CD4-positive, alpha-beta T cell treated with Interleukin-4 for 4 hours (primary cell): ENCODE measurements around the gene SMC1A.
A peak's percentile ranks its signal among the peaks of the same experiment; 100 is the strongest.
"Not testable (repeated sequence)": the region's sequence is repeated elsewhere in the genome, so short reads cannot be mapped to it uniquely, and the experiment has no call there.

ENCODE experiments used
- DNase-seq: peaks from one replicate; pipeline ENCODE4 v3.0.0-alpha.2; 2020

SMC1A gene

DNA sequence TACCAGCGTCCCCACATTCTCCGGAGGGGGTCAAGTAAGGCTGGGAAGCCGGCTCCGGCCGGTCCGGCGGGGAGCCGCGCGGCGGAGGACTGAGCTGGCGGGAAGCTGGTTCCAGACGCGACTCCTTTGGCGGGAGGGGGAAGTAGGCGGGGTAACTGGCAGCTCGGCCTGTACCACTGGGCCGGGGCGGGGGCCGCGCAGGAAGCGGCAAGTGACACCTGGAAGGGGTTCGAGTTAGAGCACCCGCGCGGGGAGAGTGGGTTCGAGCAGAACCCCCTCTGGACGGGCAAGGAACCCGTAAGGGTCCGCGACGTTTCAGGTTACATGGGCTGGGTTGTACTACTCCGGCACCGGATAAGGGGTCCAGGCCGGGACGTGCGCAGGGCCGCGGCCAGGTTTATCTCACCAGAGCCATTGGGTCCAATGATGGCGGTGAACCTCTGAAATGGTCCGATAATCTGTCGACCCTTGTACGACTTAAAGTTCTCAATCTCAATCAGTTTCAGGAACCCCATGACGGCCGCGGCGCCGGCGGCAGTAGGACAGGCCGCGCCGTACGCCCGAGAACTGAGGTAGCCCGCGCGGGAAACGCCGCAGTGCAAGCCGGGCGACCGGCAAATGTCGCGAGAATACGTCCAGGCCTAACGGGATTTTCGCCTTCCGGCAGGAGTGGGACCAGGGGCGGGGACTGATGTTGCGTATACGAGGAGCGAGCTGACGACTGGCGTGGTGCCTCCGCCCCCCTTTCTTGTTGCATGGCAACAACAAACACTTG is at the start of gene SMC1A:
Gene SMC1A, minus strand, starts transcription at position 569 of the 775 bp plus-strand sequence. Its CDS starts 54 bp downstream, at position 515.
- peak; percentile 98 for DNase-seq

DNA sequence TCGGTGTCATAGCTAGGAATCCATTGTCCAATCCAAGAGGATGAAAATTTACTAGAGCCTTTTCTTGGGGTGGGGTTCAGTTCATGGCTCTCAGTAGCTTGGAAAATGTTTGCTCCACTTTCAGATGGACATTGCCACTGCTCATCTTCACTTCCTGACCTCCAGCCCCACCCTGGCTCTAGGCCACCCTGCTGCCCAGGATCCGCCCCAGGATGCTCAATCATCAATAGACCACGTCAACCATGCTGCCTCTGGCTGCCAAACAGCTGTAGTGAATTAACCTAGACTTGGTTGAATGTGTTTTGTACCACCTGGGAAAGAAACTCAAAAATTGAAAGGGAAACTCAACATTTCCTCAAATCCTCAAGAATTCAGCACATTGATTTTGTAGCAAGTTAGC is 48.9 kb upstream of the SMC1A start:
- no peak for DNase-seq

DNA sequence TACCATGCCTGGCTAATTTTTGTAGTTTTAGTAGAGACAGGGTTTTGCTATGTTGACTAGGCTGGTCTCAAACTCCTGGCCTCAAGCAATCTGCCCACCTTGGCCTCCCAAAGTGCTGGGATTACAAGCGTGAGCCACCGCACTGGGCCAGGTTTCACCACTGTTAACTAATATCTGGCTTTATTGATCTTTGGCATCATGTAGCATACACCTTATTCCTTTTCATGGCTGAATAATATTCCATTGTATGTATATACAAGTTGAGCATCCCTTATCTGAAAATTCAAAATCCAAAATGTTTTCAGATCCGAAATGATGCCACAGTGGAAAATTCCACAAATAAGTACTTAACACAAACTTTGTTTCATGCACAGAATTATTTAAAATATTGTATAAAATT is 46.2 kb upstream of the SMC1A start:
- not testable (repeated sequence) for DNase-seq

DNA sequence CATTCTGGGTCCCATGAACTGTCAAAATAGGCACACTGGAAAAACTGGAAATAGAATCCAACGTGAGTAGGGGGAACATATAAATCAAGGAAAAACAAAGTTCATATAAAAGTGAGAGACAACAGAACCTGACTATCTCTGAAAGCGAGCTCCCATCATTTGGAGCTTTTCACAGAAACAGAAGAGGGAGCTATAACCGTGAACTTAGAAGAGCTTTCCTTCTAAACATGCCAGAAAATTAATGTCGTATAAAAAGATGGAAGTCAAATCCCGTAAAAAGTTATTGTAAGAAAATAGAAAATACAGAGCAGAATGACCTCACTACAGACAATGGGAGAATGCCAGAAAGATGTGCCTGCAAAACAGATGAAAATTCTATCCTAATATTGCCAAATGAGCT is 35.6 kb upstream of the SMC1A start:
- no peak for DNase-seq

DNA sequence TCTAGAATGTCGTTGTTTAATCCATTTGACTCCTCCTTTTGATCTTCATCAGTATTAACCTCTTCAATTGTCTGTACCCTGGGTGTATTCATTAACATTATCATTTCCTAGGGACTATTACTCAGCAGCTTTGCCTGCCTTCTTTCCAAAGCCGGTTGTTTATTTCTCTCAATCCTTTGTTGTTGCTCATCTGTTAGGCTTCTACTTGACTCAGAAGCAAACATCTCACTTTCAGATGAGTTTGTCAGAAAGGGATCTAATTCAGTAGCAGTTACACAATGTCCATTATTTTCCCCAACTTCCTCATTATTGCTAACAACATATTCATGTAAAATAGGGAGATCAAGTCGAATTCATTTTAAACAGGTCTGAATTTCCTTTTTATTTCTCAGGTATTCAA is 33.8 kb upstream of the SMC1A start:
- no peak for DNase-seq

DNA sequence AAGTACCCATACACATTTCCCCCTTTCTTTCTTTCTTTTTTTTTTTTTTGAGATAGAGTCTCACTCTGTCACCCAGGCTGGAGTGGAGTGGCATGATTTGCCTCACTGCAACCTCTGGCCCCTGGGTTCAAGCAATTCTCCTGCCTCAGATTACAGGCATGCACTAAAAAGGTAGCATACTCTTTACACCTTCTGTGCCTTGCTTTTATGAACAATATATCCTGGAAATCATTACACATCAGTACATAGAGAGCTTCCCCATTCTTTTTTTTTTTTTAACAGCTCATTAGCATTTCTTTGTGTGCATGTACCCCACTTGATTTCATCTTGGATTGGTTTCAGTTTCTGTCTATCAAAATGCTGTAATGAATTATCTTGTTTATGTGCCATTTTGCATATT is 30.4 kb upstream of the SMC1A start:
- DNase-seq = no peak

DNA sequence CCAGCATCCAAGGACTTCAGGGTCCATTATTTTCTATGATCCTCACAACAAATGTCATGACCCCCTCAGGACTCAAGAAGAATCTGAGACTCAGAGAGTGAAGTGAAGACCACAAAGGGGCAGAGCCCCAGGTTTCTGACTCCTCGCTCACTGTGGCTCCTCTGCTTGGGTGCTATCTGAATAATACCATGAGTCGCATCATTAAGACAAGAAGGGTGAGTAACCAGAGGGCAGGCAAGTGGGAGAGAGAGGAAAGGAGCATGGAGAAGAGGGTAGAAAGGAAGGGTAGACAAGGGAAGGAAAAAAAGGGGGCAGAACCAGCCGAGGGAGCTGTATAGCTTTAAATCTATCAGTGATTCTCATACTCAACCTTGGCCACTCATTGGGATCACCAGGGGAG is 27.2 kb upstream of the SMC1A start:
- DNase-seq = no peak

DNA sequence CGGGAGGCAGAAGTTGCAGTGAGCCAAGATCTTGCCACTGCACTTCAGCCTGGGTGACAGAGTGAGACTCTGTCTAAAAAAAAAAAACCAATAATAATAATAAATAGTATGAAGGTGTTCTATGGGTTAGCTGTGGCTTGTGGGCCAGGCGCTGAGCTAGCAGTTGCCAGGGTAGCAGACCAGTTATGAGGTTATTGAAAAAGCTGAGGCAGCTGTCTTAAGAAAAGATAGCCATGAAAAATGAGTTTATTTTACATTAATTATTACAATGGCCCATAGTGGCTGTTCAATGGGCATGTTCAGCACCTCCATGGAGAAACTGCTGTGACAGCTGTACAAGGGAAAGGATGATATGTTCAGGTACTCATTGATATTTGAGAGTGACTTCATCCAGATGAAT is 25.0 kb upstream of the SMC1A start:
- no peak for DNase-seq

DNA sequence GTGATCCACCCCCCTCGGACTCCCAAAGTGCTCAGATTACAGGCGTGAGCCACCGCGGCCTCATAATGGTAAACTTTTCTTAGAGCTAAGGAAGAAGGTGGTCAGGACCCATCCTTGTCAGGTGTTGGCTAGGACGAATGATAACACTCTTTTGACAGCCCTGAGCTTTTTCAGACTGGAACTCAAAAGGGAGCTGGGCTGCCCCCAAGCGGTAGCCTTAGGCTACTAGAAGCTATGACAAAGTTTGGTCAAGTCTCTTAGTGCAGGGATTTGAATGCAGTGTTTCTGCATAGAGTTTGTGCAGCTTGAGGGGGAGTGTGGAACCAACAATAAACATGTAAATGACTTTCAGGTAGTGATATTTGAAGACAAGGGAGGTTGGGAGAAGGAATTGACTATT is 23.5 kb upstream of the SMC1A start:
- peak; percentile 42 for DNase-seq

DNA sequence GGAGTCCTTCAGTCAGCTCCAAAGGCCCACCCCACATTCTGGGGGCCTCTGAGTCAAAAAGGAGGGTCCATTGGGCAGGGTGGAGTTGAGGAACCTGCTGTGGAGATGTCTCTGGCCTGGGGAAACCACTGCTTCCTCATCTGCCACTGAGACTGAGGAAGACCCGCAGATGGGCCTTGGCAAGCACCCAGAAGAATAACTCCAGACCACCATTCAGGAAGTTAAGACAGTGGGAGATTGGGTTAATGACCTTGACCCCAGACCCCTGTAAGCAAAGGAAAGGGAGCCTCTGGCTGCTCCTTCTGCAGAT is 19.8 kb upstream of the SMC1A start:
- no peak for DNase-seq

DNA sequence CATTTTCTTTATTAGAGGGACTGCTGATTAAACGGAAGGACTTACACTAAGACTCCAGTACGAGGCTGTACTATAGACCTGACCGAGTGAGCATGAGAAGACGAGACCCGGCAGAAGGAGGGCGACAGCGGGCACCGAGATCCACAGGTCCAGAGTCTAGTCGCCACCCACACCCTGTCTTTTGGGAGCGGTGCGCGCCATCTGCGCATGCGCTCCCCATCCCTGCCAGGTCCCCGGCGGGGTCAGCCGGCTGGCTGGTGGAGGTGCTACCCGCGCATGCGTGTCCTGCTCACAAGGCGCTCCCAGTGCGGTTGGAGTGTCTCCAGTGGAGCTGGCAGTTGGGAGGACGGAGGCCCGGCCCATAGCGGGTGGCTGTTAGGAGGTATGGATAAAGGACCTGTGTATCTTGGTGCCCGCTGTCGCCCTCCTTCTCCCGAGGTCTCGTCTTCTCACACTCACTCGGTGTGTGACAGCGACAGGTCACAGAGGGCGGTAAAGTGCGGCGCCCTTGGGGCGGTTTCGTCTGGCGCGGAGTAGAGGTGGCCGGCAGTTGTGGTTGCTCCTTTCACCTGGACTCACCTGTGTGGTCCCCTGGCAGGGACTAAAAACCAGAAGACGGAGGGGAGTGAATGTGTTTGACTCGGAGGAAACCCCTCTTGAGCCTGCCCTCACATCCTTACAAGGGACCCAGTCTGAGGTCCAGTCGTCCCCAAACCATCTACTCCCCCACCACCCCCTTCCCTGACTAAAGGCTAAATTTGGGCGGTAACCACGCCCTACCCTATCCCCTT is 19.3 kb upstream of the SMC1A start:
- peak; percentile 65 for DNase-seq

DNA sequence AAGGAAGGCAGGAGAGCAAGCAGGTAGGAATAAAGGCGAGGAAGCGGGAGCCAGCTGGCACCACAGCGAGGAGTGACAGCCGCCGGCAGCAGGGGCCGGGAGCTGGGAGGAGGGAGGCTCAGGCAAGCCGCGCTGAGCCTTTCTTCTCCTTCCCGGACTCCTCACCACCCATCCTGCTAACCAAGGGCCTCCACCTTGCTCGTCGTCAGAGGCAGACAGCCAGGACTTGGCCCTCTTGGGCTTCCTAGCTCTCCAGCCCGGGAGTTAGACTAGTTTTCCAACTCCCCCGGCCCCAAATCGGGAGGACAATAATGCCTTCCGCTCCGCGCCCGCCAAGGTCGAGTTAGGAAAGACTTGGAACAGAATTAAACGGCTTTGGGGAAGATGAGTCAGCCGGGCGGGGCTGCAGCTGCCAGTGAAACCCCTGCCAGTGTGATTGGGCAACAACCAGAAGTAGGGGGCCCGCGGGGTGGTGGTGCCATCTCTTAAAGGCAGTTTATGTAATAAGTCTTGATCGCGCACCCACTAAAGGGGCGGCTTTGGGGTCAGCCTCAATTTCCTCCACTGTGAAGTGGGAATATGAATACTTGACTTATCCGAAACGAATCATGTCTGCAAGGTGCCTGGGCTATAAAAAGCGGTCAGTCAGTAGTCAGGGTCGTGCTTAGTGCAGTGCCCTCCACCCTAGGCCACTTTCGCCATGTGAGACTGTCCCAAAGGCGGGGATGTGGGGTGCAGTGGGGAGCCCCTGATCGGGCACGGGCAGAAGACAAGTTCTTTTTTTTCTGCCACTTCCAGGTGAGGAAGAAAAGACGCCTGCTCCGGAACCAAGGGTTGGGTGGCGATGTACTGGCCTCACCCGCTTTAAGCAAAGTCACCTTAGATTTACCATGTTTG is 18.4 kb upstream of the SMC1A start:
- DNase-seq = peak; percentile 20

DNA sequence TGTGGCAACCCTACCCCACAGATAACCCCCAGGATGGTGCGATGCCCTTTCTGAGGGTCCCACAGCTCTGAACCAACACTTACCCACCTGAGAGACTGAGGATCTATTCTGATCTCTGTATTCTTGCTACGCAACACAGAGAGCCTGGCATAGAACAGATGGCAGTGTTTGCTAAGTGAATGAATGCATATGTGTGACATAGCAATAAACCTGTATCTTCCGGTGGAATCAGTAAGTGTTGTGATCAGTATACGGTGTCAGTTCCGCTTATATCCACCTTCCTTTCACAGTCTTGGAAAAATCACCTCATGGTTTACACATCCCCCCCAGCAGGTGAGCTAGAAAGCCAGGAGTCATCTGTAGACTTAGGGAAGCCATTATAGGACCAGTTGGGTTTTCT is 17.6 kb upstream of the SMC1A start:
- no peak for DNase-seq

DNA sequence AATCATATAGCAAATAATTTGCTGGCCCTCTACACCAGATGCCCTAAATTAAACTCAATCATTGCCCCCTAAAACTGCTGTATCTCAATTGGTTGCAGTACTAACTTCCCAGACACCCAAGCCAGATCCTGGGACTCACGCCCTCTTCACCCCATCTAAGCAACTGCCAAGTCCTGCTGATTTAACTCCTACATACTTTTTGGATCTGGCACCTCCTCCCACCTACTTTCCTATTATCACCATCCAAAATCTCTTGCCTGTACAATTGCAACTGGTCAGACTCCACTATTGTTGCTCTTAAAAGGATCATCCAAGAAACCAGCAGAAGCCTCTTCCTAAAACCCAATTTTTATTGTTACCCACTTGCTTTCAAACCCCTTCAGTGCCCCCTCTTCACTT is 16.4 kb upstream of the SMC1A start:
- DNase-seq = no peak

DNA sequence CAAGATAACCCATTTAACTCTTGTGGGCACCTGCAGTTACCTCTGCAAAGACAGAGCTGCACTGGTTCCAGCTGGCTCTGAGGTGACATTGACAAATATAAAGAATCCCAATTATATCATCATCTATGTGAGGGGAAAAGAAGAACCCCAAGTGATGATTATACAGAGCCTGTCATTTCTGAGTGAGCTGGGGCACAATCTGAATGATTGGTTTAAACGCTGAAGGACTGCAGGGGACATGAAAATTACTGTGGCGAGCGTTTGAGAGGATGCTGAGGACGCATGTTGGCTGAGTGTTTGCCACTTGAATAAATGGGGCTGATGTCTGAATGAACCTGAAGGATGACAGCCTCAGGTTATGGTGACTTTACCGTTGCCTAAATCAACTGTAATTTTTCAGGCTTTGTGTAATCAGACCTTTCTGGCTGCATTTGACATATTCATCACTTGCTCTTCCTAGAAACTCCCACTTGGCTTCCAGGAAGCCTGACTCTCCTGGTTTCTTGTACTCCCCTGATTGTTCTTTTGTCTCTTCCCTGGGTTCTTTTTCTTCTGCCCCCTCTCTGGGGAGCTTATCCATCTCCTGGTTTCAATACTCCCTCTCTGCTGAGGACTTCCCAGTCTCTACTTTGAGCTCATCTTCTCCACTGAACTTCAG is 15.8 kb upstream of the SMC1A start:
- DNase-seq = no peak

DNA sequence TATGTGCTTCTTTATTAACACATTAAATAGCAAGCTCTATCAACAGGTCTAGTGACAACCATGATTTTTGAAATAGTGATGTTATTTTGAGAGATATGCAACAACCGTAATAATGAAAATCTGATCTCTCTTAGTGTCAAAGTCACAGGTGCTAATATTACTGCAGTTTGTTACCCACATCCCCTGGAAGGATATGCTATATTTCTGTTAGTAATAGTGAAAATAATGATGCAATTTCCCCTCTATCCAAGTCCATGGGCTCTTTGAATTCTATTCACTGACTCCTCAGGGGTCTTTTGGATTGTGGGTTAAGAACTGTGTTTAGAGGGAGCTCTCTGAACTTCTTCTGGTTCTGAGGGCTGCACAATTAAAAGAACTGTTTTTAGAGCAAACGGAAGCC is 14.8 kb upstream of the SMC1A start:
- no peak for DNase-seq

DNA sequence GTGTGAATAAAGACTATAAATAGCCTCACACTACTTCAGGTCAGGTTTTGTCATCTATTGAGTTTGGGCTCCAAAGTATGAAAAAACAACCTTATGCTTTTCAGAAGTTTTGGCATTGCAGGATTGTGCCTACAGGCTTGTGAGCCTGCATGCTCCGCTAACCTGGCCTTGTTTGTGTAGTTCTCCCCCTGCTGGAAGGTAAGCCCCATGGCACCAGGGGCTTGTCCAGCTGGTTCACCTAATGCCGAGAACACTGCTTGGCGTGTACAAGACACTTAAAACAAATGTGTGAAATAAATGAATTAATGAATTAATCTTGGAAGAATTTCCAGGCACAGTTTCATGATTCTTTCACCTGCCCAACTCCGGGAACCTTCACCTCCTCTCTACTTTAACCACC is 13.5 kb upstream of the SMC1A start:
- DNase-seq = peak; percentile 65

DNA sequence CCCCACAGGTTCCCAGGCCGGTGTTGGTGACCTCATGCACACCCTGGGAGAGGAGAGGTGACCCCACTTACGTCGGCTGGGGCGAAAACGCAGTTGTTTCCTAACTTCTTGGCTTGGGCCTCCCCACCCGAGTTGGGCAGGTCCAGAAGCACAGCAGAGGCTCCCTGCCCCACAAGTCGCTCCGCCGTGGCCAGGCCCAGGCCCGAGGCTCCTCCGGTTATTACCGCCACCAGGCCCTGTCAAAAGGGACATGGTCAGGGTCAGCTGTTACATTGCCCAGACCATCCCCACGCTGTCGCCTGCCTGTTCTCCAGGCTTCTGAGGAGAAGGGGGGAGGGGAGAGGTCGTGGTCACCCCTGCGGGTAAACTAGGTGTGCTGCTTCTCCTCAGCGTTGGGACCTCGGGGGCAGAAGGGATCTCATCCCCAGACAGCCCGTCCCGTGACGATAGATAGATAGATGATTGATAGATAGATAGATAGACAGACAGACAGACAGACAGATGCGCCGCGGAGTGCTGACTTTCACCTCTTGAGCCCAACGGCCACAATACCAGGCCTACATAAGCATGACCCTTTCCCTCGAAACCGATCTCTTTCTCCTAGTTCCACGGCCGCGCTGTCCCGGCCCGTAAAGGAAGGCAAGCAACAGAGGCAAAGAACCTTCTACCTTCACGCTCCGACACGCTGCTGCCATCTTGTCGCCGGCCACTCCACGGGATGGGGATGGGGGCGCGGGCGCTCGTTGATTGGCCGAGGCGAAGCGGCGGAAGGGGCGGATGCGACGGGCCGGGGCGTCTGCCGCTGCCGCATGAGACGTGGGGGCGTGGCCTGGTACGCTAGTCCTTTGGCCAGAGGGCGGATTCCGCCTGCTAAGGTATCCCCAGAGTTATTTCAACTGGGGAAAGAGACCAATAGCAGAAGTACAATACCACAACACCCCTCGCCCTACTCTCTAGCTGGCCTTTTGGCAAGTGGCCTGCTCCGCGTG is 11.5 kb upstream of the SMC1A start, which contains the start of gene HSD17B10:
Gene HSD17B10, minus strand, starts transcription at position 720 of the 989 bp plus-strand sequence. Its CDS starts 25 bp downstream, at position 695.
- DNase-seq = peak; percentile 81

DNA sequence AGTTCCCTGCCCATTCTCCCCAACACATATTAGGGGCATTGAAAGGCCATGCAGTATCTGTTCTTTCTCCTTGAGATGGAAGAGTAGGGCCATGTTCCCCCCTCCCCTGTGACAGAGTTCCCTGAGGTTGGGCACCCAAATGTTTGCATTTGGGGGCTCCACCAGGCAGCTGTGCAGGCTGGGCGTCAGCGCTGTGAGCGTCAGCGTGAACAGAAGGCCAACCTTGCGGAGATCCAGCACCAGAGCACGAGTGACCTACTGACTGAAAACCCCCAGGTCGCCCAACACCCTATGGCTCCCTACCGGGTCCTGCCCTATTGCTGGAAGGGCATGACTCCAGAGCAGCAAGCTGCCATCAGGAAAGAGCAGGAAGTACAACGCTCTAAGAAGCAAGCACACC is 7.8 kb upstream of the SMC1A start:
- DNase-seq = no peak

DNA sequence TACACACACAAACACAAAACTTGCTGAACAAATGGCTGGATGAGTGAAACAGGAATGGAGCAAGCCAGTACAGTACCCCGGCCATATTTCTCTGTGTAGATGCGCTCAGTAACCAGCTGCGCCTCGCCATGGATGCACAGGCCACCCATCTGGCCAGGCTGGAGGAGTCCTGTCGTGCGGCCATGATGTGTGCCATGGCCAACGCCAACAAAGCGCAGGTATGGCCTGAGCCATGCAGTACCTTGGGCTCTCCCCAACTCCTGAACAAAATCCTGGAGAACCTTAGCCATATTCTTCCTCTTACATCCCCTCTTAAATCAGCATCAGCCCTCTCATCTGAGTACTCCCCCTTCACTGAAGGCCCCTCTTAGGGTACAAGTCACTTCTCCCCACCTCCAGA is 7.3 kb upstream of the SMC1A start:
- DNase-seq = no peak

DNA sequence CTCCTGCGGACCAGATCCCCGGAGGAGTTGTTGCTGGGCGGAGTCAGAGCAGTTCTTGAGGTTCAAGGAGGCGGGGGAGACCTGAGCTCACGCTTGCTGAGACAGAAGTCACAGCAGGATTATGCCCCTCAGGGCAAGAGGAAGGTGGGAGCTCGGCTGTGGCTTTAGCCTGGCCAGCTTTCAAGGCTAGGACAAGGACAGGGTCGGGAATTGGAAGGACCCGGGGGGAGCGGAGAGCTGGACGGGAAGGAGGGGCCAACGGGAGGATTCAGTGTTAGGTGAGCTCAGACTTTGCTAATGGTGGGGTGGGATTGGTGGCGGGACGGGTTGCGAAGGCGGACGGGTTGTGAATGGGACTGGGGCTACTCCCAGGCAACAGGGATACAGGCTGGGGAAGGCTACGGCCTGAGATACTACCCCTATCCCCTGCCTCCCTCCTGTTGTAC is 430 bp upstream of the SMC1A start, which contains the start of gene RIBC1:
Gene RIBC1, plus strand, starts transcription at position 13 of the 446 bp plus-strand sequence. CDS start 3,404 bp downstream, outside the sequence.
- DNase-seq = no peak

DNA sequence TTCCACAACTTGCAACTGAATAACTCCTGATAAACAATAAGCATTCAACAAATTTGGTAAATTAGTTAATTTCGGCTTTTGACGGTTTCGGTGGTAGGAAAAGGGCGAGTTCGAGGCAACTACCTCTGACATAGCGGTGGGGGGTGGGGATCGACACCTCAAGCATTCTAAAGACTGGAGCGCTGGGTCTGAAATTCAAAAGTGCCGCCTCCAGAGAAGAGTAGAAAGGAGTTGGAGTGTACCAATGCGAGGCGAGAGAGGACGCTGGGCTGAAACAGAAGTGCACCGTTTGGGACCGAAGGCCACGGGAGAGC is 725 bp downstream of the SMC1A start:
- no peak for DNase-seq
